IMR-90 (cell line): ENCODE results near the gene CROCC2. TPM values are rescaled to one million over a fixed set of nuclear protein-coding genes. Genes with fewer than 3 reads are reported as not detected.

ENCODE experiments used
- ATAC-seq: fragments of 200-7000 bp; cut with Tn5 transposase; 2 replicates; pipeline ENCODE4 v1.9.1; 2020; ENCODE audit warnings: low read depth, mild to moderate bottlenecking, moderate library complexity
- BruUV-seq: library from RNA; stranded (reverse); fragments of 400-500 nt; replicated peaks from 2 replicates; lab custom pipeline; 2021; lab: Mats Ljungman, UMichigan
- CTCF ChIA-PET: fragments of 300-600 bp; formaldehyde crosslinking; extraction: SDS; loops from one replicate; lab custom pipeline; 2021; ENCODE audit warnings: antibody characterized with exemption; lab: Yijun Ruan, JAX
- POLR2A ChIA-PET: fragments of 300-600 bp; sonication (Branson Sonifier 250); formaldehyde crosslinking; loops from one replicate; lab custom pipeline; 2022; ENCODE audit warnings: antibody characterized with exemption; ENCODE audit not compliant: unreplicated experiment; lab: Charles Lee
- DNase-seq: peaks from one replicate; pipeline ENCODE4 v3.0.0; 2013
- H2AFZ ChIP-seq: replicated peaks from 2 replicates; pipeline ENCODE3; 2013; ENCODE audit warnings: low read length, mild to moderate bottlenecking; ENCODE audit not compliant: poor library complexity
- H2AK5ac ChIP-seq: 2 replicates; pipeline ENCODE4 v1.6.1; 2013; ENCODE audit warnings: low read depth, low read length, inconsistent platforms
- H2AK9ac ChIP-seq: replicated peaks from 2 replicates; pipeline ENCODE3; 2013; ENCODE audit warnings: mild to moderate bottlenecking, low read depth, low read length, moderate library complexity; ENCODE audit not compliant: poor library complexity
- H2BK120ac ChIP-seq: 2 replicates; pipeline ENCODE4 v1.6.1; 2013; ENCODE audit warnings: low read depth, low read length, inconsistent platforms
- H2BK15ac ChIP-seq: 3 replicates; pipeline ENCODE4 v1.6.1; 2013; ENCODE audit warnings: low read depth, low read length, inconsistent platforms
- H2BK20ac ChIP-seq: 2 replicates; pipeline ENCODE4 v1.6.1; 2013; ENCODE audit warnings: low read depth, mild to moderate bottlenecking, inconsistent platforms, low read length, moderate library complexity
- H2BK5ac ChIP-seq: 2 replicates; pipeline ENCODE4 v1.6.1; 2013; ENCODE audit warnings: mild to moderate bottlenecking, low read depth, low read length, inconsistent platforms; ENCODE audit not compliant: poor library complexity, severe bottlenecking
- H3K14ac ChIP-seq: replicated peaks from 2 replicates; pipeline ENCODE4 v1.6.1; 2013; ENCODE audit warnings: low read depth, low read length, inconsistent platforms
- H3K18ac ChIP-seq: 2 replicates; pipeline ENCODE4 v1.6.1; 2013; ENCODE audit warnings: low read depth, low read length, control low read depth
- H3K23ac ChIP-seq: 2 replicates; pipeline ENCODE4 v1.6.1; 2013; ENCODE audit warnings: low read depth, low read length, inconsistent platforms
- H3K27ac ChIP-seq: 2 replicates; pipeline ENCODE4 v1.5.1; 2013; ENCODE audit warnings: mild to moderate bottlenecking, control low read depth, low read length; ENCODE audit not compliant: insufficient read depth
- H3K27me3 ChIP-seq: 2 replicates; pipeline ENCODE4 v1.6.1; 2013; ENCODE audit warnings: low read length; ENCODE audit not compliant: control insufficient read depth, insufficient read depth
- H3K36me3 ChIP-seq: 2 replicates; pipeline ENCODE4 v1.6.1; 2013; ENCODE audit warnings: low read length, mixed read lengths; ENCODE audit not compliant: control insufficient read depth, insufficient read depth
- H3K4ac ChIP-seq: 2 replicates; pipeline ENCODE4 v1.6.1; 2013; ENCODE audit warnings: low read depth, low read length, inconsistent platforms
- H3K4me1 ChIP-seq: 2 replicates; pipeline ENCODE4 v1.6.1; 2013; ENCODE audit warnings: low read length, mixed read lengths; ENCODE audit not compliant: control insufficient read depth, insufficient read depth
- H3K4me2 ChIP-seq: 2 replicates; pipeline ENCODE4 v1.6.1; 2013; ENCODE audit warnings: low read depth, mild to moderate bottlenecking, control low read depth, low read length, moderate library complexity
- H3K4me3 ChIP-seq: 2 replicates; pipeline ENCODE4 v1.5.1; 2013; ENCODE audit warnings: low read depth, mild to moderate bottlenecking, control low read depth, low read length, moderate library complexity; ENCODE audit not compliant: insufficient read depth
- H3K56ac ChIP-seq: 2 replicates; pipeline ENCODE4 v1.6.1; 2013; ENCODE audit warnings: low read length, inconsistent platforms; ENCODE audit not compliant: insufficient read depth; ENCODE audit errors: extremely low read depth
- H3K79me1 ChIP-seq, 2 experiments: 2 replicates each; pipeline ENCODE4 v1.6.1; 2013; ENCODE audit warnings: low read length in 2 of 2, inconsistent platforms in 1 of 2, low read depth in 1 of 2
- H3K9ac ChIP-seq: 2 replicates; pipeline ENCODE4 v1.6.1; 2013; ENCODE audit warnings: low read depth, low read length, control low read depth
- H3K9me1 ChIP-seq: 2 replicates; pipeline ENCODE4 v1.6.1; 2013; ENCODE audit warnings: low read length, inconsistent platforms; ENCODE audit not compliant: insufficient read depth
- H3K9me3 ChIP-seq: 2 replicates; pipeline ENCODE4 v1.6.1; 2013; ENCODE audit warnings: low read length; ENCODE audit not compliant: control insufficient read depth, insufficient read depth
- H4K20me1 ChIP-seq: 2 replicates; pipeline ENCODE4 v1.6.1; 2013; ENCODE audit warnings: low read length, inconsistent platforms; ENCODE audit not compliant: insufficient read depth
- H4K5ac ChIP-seq: 2 replicates; pipeline ENCODE4 v1.6.1; 2013; ENCODE audit warnings: mild to moderate bottlenecking, low read depth, low read length, control low read depth
- H4K8ac ChIP-seq, 2 experiments: 2 replicates each; pipeline ENCODE4 v1.6.1; 2013; ENCODE audit warnings: low read depth in 2 of 2, low read length in 2 of 2, control low read depth in 1 of 2, inconsistent platforms in 1 of 2
- H4K91ac ChIP-seq: 2 replicates; pipeline ENCODE4 v1.6.1; 2013; ENCODE audit warnings: low read depth, low read length, inconsistent platforms; ENCODE audit not compliant: insufficient read depth
- BHLHE40 ChIP-seq: fragments of 150-350 bp; IDR thresholded peaks from 2 replicates; pipeline ENCODE4 v1.6.1; 2016; ENCODE audit warnings: mild to moderate bottlenecking, low read depth, low read length
- CEBPB ChIP-seq: IDR thresholded peaks from 2 replicates; pipeline ENCODE4 v1.6.1; 2012; ENCODE audit warnings: low read depth, low read length, improper control_type of control experiment
- CHD1 ChIP-seq: IDR thresholded peaks from 2 replicates; pipeline ENCODE4 v1.6.1; 2012; ENCODE audit warnings: low read depth, low read length, improper control_type of control experiment
- ELK1 ChIP-seq: fragments of 150-350 bp; IDR thresholded peaks from 2 replicates; pipeline ENCODE4 v1.6.1; 2016; ENCODE audit warnings: low read depth, mild to moderate bottlenecking, low read length, moderate library complexity, borderline replicate concordance
- FOS ChIP-seq: fragments of 150-350 bp; IDR thresholded peaks from 2 replicates; pipeline ENCODE4 v1.6.1; 2016; ENCODE audit warnings: low read depth, low read length
- MAFK ChIP-seq: IDR thresholded peaks from 2 replicates; pipeline ENCODE4 v1.6.1; 2012; ENCODE audit warnings: low read depth, low read length, improper control_type of control experiment
- MAZ ChIP-seq: IDR thresholded peaks from 2 replicates; pipeline ENCODE4 v1.6.1; 2012; ENCODE audit warnings: low read depth, mild to moderate bottlenecking, low read length, improper control_type of control experiment, moderate library complexity, borderline replicate concordance
- MXI1 ChIP-seq: IDR thresholded peaks from 2 replicates; pipeline ENCODE4 v1.6.1; 2012; ENCODE audit warnings: low read depth, mild to moderate bottlenecking, low read length, moderate library complexity, borderline replicate concordance
- NFE2L2 ChIP-seq: fragments of 150-350 bp; IDR thresholded peaks from 2 replicates; pipeline ENCODE4 v1.6.1; 2016; ENCODE audit warnings: low read depth, mild to moderate bottlenecking, low read length
- POLR2A ChIP-seq: IDR thresholded peaks from 2 replicates; pipeline ENCODE4 v1.6.1; 2012; ENCODE audit warnings: mild to moderate bottlenecking, low read depth, low read length
- RAD21 ChIP-seq: IDR thresholded peaks from 2 replicates; pipeline ENCODE4 v1.6.1; 2012; ENCODE audit warnings: low read length, improper control_type of control experiment
- RFX5 ChIP-seq: IDR thresholded peaks from 2 replicates; pipeline ENCODE4 v1.8.0; 2012; ENCODE audit warnings: low read depth, mild to moderate bottlenecking, low read length, moderate library complexity
- WGBS, 2 experiments: methylation state at CpG; one replicate each; pipeline versions ENCODE4 v1.1.5 to v1.1.7; 2013; ENCODE audit warnings: missing lambda C conversion rate in 2 of 2; ENCODE audit not compliant: insufficient read length in 1 of 2; ENCODE audit errors: extremely low coverage in 2 of 2; 5-methylcytosine and 5-hydroxymethylcytosine counted together
- dilution Hi-C: fragments of 300-500 bp; cut with HindIII; formaldehyde crosslinking; loops from one replicate; pipeline ENCODE4 v1.14.3; 2018; ENCODE audit warnings: low sequenced_read_pairs; ENCODE audit not compliant: unreplicated experiment
- in situ Hi-C: fragments of 300-500 bp; cut with MboI; formaldehyde crosslinking; loops from 3 replicates; pipeline ENCODE4 v1.14.3; 2019; ENCODE audit warnings: low sequenced_read_pairs, inconsistent platforms, mixed read lengths
- intact Hi-C: fragments of 100-400 bp; cut with micrococcal nuclease; formaldehyde crosslinking; loops from 2 replicates; pipeline ENCODE4 v1.10.0; 2022
- polyA plus RNA-seq, 3 experiments: library from polyadenylated mRNA; depleted of rRNA; stranded (reverse); fragments of >200 nt; gene quantifications; 2 replicates each; pipeline ENCODE4 v1.2.3, GENCODE V29; 2012; ENCODE audit warnings: low replicate concordance in 1 of 3
- total RNA-seq: library from RNA; depleted of rRNA; stranded (reverse); fragments of >200 nt; gene quantifications from 2 replicates; pipeline ENCODE4 v1.2.3, GENCODE V29; 2012
- TF ChIP-seq, protein P1 (sequence below): conservative IDR thresholded peaks from 2 replicates; pipeline ENCODE4 v1.5.1; 2012; ENCODE audit warnings: mild to moderate bottlenecking, low read depth, low read length, improper control_type of control experiment
- TF ChIP-seq, protein P2 (sequence below): fragments of 150-350 bp; IDR thresholded peaks from 2 replicates; pipeline ENCODE4 v1.6.1; 2017; ENCODE audit warnings: mild to moderate bottlenecking, antibody characterized with exemption, low read length, low read depth

Gene CROCC2
- total and polyA plus RNA-seq, 2 of the 4 experiments (the other 2 are of a cell fraction): not detected

- H3K18ac ChIP-seq: no peak overlapping the region
- dilution Hi-C loops (no loop called here), in situ Hi-C loops (no loop called here), intact Hi-C loops (no loop called here)
- ATAC-seq (no peak), DNase-seq (no peak)
- no peaks in the 10 kb centered on the region for H3K79me1 ChIP-seq
- H4K20me1 ChIP-seq: no peaks in the 10 kb centered on the region
- ChIA-PET CTCF (interaction anchor here (0.6 kb wide), 1 partner anchor 9 kb away, joined by 4 read pairs; no protein-coding TSS in a partner anchor), POLR2A (interaction anchor here (0.6 kb wide), 1 partner anchor 321 kb away, joined by 3 read pairs; no protein-coding TSS in a partner anchor)
- H2AK5ac ChIP-seq: no peak overlapping the region
- H3K9ac ChIP-seq: no peak overlapping the region
- WGBS, 2 experiments: 89% methylated on average over 16 of the region's 25 CpGs; no CpG with 5 or more reads in 1 of the 2 experiments
- no peaks in the 10 kb centered on the region for H3K36me3 ChIP-seq
- no peak overlapping the region for H3K14ac ChIP-seq
- H2BK5ac ChIP-seq: no peak overlapping the region
- no peak overlapping the region for H4K8ac ChIP-seq
- H2BK120ac ChIP-seq: no peak overlapping the region
- H2BK15ac ChIP-seq: no peak overlapping the region
- no peak overlapping the region for H2BK20ac ChIP-seq
- H3K4me3 ChIP-seq: no peak overlapping the region
- H3K9me3 ChIP-seq: no peaks in the 10 kb centered on the region
- H3K23ac ChIP-seq: no peak overlapping the region
- no peak overlapping the region for H4K5ac ChIP-seq
- H3K4ac ChIP-seq: no peak overlapping the region
- H3K27ac ChIP-seq: no peak overlapping the region
- H3K4me1 ChIP-seq: peaks cover 9% of the 10 kb centered on the region; the same call in 1 of the 2 replicates
- no peak overlapping the region for H2AK9ac ChIP-seq
- H4K91ac ChIP-seq: no peak overlapping the region
- H2AFZ ChIP-seq: no peak overlapping the region
- H3K4me2 ChIP-seq: no peak overlapping the region
- H3K56ac ChIP-seq: no peak overlapping the region
- no peaks in the 10 kb centered on the region for H3K9me1 ChIP-seq
- peaks cover 7% of the 10 kb centered on the region; the same call in 1 of the 2 replicates for H3K27me3 ChIP-seq
- BruUV-seq: no TSS peak
- TF ChIP-seq MXI1: no peak
- no peak for TF ChIP-seq CHD1
- TF ChIP-seq RFX5: no peak
- TF ChIP-seq MAFK: no peak
- no peak for TF ChIP-seq RAD21
- TF ChIP-seq, protein P1, sequence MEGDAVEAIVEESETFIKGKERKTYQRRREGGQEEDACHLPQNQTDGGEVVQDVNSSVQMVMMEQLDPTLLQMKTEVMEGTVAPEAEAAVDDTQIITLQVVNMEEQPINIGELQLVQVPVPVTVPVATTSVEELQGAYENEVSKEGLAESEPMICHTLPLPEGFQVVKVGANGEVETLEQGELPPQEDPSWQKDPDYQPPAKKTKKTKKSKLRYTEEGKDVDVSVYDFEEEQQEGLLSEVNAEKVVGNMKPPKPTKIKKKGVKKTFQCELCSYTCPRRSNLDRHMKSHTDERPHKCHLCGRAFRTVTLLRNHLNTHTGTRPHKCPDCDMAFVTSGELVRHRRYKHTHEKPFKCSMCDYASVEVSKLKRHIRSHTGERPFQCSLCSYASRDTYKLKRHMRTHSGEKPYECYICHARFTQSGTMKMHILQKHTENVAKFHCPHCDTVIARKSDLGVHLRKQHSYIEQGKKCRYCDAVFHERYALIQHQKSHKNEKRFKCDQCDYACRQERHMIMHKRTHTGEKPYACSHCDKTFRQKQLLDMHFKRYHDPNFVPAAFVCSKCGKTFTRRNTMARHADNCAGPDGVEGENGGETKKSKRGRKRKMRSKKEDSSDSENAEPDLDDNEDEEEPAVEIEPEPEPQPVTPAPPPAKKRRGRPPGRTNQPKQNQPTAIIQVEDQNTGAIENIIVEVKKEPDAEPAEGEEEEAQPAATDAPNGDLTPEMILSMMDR: no peak
- TF ChIP-seq NFE2L2: no peak
- no peak for TF ChIP-seq BHLHE40
- TF ChIP-seq, protein P2, sequence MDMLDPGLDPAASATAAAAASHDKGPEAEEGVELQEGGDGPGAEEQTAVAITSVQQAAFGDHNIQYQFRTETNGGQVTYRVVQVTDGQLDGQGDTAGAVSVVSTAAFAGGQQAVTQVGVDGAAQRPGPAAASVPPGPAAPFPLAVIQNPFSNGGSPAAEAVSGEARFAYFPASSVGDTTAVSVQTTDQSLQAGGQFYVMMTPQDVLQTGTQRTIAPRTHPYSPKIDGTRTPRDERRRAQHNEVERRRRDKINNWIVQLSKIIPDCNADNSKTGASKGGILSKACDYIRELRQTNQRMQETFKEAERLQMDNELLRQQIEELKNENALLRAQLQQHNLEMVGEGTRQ: no peak
- TF ChIP-seq FOS: no peak
- no peak for TF ChIP-seq POLR2A
- TF ChIP-seq CEBPB: no peak
- no peak for TF ChIP-seq ELK1
- no peak for TF ChIP-seq MAZ
These were observed 76.0 kb downstream of the CROCC2 start for GRCh38 chr2:240981871-240982800.
